ENCODE measurements around the gene RTN4R.

Gene RTN4R

GRCh38 chr22:20226760-20227350, 41.3 kb downstream of the RTN4R start:
- no peak for DNase-seq

DNA sequence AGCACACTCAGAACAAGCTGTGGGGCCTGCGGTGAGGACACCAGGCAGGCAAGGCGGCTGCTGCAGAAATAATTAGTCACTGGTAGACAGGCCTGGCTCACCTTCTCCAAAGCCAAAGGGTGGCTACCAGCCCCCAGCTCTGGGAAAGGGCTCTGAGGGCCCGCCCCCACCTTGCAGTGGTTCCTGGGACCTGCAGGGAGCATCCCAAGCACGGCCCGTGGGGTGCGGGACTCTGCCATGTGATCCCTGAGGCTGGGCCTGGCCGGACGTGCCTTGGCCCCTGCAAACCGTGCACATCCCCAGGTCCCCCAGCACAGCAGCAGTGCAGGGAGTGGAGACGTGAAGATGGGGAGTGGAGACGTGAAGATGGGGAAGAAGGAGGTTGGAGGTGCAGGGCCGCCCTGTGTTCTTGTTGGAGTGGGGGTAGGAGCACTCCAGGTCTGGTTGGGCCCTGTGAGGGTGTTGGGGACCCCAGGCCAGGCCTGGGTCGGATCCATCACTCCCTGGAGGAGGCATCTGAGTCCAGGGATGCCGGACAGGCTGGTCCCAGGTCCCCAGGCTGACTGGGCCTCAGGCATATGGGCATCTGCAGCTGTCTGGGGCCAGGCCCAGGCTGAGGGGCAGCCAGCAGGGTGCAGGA, 41.9 kb downstream of the RTN4R start:
- no peak for DNase-seq

DNA sequence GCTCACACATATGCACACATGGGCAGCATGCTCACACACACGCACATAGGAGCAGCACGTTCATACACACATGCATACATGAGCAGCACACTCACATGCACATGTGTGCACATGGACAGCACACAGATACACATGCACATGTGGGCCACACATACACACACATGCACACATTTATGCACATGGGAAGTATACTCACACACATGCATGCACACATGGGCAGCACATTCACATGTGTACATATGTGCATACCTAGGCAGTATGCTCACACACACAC, 42.5 kb downstream of the RTN4R start:
- DNase-seq: no peak

GRCh38 chr22:20224917-20225692, 43.0 kb downstream of the RTN4R start:
- DNase-seq: no peak

- no peak for DNase-seq
These were observed 43.9 kb downstream of the RTN4R start for GRCh38 chr22:20224256-20224626.

GRCh38 chr22:20223421-20224255, 44.5 kb downstream of the RTN4R start:
- no peak for DNase-seq

- DNase-seq: no peak
These were observed 45.2 kb downstream of the RTN4R start for GRCh38 chr22:20222764-20223420.

DNA sequence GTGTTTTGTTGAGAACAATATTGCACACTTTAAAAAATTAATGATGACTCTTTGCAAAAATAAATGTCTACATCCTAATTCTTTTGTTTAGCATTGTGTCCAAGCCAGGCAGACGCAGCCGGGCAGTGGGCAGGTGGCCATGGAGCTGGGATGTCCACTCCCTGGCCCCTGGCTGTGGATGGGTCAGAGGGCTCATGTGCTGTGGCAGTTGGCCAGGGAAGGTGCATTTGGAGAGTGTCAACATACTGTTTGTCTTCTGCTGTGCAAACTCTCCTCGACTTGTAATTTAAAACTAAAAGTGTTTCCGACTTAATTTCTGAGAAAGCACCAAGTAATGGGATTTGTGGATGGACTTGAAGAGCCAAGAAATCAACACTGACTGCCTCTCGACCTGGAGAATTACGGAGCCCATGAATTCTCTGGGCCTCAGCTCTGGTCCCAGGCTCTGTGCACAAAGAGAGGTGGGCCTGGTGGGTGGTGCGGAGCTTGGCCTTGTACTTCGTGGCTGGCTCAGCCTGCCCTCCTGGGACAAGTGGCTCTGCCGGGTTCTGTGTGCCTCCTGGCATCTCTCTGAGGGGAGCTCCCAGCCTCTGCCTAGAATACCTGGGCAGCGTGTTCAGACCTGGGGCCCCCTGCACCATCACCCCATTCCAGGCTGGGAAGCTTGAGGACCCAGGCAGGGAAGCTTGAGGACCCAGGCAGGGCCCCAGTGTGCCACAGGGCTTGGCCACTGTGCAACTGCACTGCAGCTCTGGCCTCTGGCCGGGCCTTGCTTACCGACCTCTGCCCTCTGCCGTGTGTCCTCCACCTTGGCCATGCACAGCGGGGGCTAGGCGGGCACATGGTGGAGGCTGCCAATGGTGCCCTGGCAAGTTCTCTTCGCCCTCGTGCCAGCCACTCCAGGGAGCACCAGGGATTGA, 46.4 kb downstream of the RTN4R start:
- no peak for DNase-seq

- DNase-seq: no peak
These were observed 47.5 kb downstream of the RTN4R start for GRCh38 chr22:20220629-20221026.

DNA sequence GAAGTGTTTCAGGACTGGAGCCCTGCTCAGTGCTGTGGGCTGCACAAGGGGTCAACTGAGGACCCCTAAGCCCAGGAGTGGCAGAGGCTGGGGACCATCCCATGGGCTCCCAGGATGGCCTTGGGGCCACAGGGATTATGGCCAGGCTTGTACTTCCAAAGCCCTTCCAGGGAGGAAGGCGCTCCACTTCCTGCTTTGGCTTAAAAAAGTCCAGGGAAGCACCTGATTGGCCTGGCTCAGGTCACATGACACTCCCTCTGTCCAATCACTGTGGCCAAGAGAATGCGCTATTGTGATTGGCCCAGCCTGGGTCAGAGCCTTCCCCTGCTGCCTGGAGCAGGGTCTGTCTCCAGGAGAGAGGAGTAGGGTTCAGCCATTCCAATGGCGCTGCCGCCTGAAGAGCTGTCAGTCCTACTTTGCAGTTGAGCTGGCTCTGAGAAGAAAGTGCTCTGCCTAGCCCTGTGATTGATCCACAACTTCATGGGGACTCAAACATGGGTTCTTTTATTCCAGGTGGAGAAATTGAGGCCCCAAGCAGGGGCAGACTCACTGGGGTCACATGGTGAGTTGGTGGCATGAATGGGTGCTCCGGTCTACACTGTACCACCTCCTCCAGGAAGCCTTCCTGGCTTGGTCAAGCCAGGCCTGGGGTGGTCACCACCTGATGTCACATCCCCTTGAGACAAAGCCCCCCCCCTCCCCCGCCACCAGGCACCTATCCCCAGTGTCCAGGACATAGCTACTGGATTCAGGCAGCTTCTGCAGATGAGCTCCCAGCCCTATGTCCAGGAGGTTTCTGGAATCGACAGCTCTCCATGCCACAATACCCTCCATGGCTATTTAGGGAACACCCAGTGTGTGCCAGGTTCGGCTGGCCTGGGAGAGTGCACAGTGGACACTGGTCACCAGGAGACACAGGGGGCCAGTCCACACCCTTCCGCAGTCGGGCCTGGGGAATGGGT, 48.2 kb downstream of the RTN4R start:
- no peak for DNase-seq

DNA sequence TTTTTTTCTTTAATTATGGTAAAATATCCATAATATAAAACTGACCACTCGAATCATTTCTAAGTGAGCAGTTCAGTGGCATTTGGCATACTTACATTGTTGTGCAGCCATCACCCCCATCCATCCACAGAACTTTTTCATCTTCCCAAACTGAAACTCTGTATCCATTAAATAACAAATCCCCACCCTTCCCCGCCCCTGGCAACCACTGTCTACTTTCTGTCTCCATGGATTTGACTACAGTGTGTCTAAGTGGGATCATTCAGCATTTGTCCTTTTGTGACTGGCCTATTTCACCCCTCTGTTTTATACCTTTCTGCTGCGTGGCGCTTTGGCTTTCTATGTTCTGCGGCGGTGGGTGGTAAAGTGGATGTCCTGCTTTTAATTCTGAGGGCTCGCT, 49.1 kb downstream of the RTN4R start:
- no peak for DNase-seq

- DNase-seq: no peak
These were observed 49.7 kb downstream of the RTN4R start for GRCh38 chr22:20218326-20218872.

DNA sequence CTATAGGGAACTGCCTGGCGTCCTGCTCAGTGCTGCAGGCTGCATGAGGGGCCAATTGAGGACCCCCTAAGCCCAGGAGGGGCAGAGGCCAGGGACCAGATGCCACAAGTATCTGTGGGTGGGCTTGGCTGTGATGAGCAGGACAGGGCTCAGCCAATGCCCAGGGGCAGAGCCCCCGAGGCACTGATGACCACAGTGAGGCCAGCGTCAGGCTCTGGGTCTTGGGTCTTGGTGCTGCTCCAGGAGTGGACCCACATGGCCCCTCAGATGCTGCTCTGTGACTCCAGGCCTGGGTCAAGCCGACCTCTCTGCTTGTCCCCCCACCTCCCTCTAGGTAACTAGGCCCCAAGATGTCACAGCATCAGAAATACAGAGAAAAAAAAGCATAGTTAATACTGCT, 50.6 kb downstream of the RTN4R start:
- no peak for DNase-seq

DNA sequence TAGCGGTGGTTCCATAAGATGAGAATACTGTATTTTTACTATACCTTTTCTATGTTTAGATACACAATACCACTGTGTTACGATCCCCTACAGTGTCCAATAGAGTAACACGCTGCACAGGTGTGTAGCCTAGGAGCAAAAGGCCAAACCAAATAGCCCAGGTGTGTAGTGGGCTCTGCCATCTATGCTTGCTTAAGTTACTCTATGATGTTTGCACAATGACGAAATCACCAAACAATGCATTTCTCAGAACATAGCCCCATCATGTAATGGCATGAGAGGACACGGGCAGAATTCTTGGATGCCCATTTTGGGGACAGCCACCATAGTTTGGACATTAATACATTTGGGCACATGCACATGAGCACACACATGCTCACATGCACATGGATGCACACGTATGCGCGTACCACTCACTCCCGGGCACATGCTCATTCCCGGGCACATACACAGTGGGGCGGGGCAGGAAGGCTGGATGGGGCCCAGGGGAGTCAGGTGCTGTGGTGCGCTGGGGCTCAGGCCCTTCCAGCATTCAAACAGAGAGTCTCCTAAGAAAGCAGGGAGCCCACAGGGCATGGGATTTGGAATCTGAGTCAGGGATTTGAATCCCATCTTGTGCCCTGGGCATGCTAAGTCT, 51.1 kb downstream of the RTN4R start:
- no peak for DNase-seq

DNA sequence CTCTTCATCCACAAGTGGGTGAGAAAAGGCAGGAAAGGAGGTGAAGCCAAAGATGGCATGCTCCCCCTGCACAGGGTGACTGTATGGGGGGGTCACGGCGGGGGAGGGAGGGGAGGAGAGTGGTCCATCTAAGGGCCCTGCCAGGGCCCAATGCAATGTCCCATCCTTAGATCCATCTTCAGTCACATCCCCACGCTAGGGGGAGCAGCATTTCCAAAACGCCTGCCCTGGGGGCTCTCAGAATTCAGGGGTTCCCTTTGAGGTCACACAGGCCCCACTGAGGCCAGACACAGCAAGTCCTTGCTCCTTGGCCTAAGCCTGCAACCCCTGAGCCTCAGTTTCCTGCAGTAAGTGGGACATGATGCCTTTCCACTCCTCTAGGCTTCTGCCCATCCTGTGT, 52.4 kb downstream of the RTN4R start:
- no peak for DNase-seq

GRCh38 chr22:20214853-20215252, 53.3 kb downstream of the RTN4R start:
- DNase-seq: no peak

- no peak for DNase-seq
These were observed 54.0 kb downstream of the RTN4R start for GRCh38 chr22:20213833-20214708.

GRCh38 chr22:20212754-20213699, 55.1 kb downstream of the RTN4R start:
- DNase-seq: no peak

Data from NCI-H1417 treated with DMSO at 0.1 percent for 48 hours (cell line).